Measurements from ENCODE around the gene AMDHD2. TPM values are rescaled to one million over a fixed set of nuclear protein-coding genes. Genes with fewer than 3 reads are reported as not detected.

The AMDHD2 gene
- polyA plus RNA-seq, 3 donors = 14.6 to 29.5 (median 29.5) TPM

GRCh38 chr16:2496223-2497115, 23.7 kb upstream of the AMDHD2 start:
- 94 to 95% (median 94%) methylated on average over 62 of the region's 62 CpGs for WGBS, 3 donors
- no peak overlapping the region for H3K27ac ChIP-seq (ENCODE audit: low read depth, low read length)

GRCh38 chr16:2497116-2497630, 23.0 kb upstream of the AMDHD2 start:
- WGBS, 3 donors = 49 to 55% (median 54%) methylated on average over 21 of the region's 21 CpGs
- no peak overlapping the region for H3K27ac ChIP-seq (ENCODE audit: low read depth, low read length)

- WGBS, 3 donors = 73 to 89% (median 82%) methylated on average over 26 of the region's 26 CpGs
- no peak overlapping the region for H3K27ac ChIP-seq (ENCODE audit: low read depth, low read length)
Observed at GRCh38 chr16:2497695-2498484, 22.3 kb upstream of the AMDHD2 start.

- WGBS, 3 donors = 58 to 85% (median 83%) methylated on average over 15 of the region's 15 CpGs
- no peak overlapping the region for H3K27ac ChIP-seq (ENCODE audit: low read depth, low read length)
Observed at GRCh38 chr16:2498531-2499253, 21.5 kb upstream of the AMDHD2 start.

GRCh38 chr16:2499454-2499853, 20.7 kb upstream of the AMDHD2 start:
- no peak overlapping the region for H3K27ac ChIP-seq (ENCODE audit: low read depth, low read length)
- WGBS, 3 donors = 89 to 93% (median 93%) methylated on average over 6 of the region's 6 CpGs

- 90 to 94% (median 91%) methylated on average over 28 to 29 of the region's 29 CpGs for WGBS, 3 donors
- no peak overlapping the region for H3K27ac ChIP-seq (ENCODE audit: low read depth, low read length)
Observed at GRCh38 chr16:2499890-2500429, 20.2 kb upstream of the AMDHD2 start.

- 83 to 87% (median 84%) methylated on average over 20 of the region's 20 CpGs for WGBS, 3 donors
- no peak overlapping the region for H3K27ac ChIP-seq (ENCODE audit: low read depth, low read length)
Observed at GRCh38 chr16:2500430-2500917, 19.7 kb upstream of the AMDHD2 start.

- WGBS, 3 donors = 33 to 39% (median 37%) methylated on average over 23 of the region's 23 CpGs
- H3K27ac ChIP-seq (ENCODE audit: low read depth, low read length) = no peak overlapping the region
Observed at GRCh38 chr16:2500918-2501750, 19.0 kb upstream of the AMDHD2 start.

- WGBS, 3 donors = 66 to 75% (median 71%) methylated on average over 17 to 18 of the region's 18 CpGs
- H3K27ac ChIP-seq (ENCODE audit: low read depth, low read length) = no peak overlapping the region
Observed at GRCh38 chr16:2501946-2502895, 17.9 kb upstream of the AMDHD2 start.

GRCh38 chr16:2505695-2506094, 14.5 kb upstream of the AMDHD2 start:
- 90 to 94% (median 92%) methylated on average over 14 of the region's 14 CpGs for WGBS, 3 donors

GRCh38 chr16:2507052-2507659, 13.0 kb upstream of the AMDHD2 start:
- peak overlapping the region; percentile 73 for H3K27ac ChIP-seq (ENCODE audit: low read depth, low read length)
- 57 to 81% (median 63%) methylated on average over 14 of the region's 14 CpGs for WGBS, 3 donors

More at GRCh38 chr16:2505695-2506094, 14.5 kb upstream of the AMDHD2 start:
- H3K27ac ChIP-seq (ENCODE audit: low read depth, low read length) = no peak overlapping the region

GRCh38 chr16:2507665-2508064, 12.5 kb upstream of the AMDHD2 start:
- WGBS, 3 donors = 50 to 97% (median 50%) methylated on average over 11 of the region's 11 CpGs
- H3K27ac ChIP-seq (ENCODE audit: low read depth, low read length) = no peak overlapping the region

- no peak overlapping the region for H3K27ac ChIP-seq (ENCODE audit: low read depth, low read length)
- WGBS, 3 donors = 89 to 91% (median 91%) methylated on average over 18 of the region's 18 CpGs
Observed at GRCh38 chr16:2508722-2509400, 11.3 kb upstream of the AMDHD2 start.

GRCh38 chr16:2511128-2511800, 8.9 kb upstream of the AMDHD2 start:
- 52 to 66% (median 56%) methylated on average over 23 to 24 of the region's 24 CpGs for WGBS, 3 donors
- H3K27ac ChIP-seq (ENCODE audit: low read depth, low read length) = no peak overlapping the region
